Endothelial cell of umbilical vein (primary cell): ENCODE results near the gene CD82. TPM values are rescaled to one million over a fixed set of nuclear protein-coding genes. Genes with fewer than 3 reads are reported as not detected.
"Not testable (repeated sequence)": the region's sequence is repeated elsewhere in the genome, so short reads cannot be mapped to it uniquely, and the experiment has no call there.

Experiments
- BruUV-seq: library from RNA; stranded (reverse); fragments of 400-500 nt; replicated peaks from 2 replicates; lab custom pipeline; 2021; lab: Mats Ljungman, UMichigan
- CTCF ChIA-PET: fragments of 300-600, 350-600 bp; sonication (Branson Sonifier 250); formaldehyde crosslinking; loops from one replicate; lab custom pipeline; 2021; ENCODE audit warnings: antibody characterized with exemption, inconsistent platforms; lab: Charles Lee
- POLR2A ChIA-PET: fragments of 300-600, 350-600 bp; sonication (Branson Sonifier 250); formaldehyde crosslinking; loops from one replicate; lab custom pipeline; 2021; ENCODE audit warnings: antibody characterized with exemption, inconsistent platforms; lab: Charles Lee
- DNase-seq: peaks from one replicate; pipeline ENCODE4 v3.0.0-alpha.2; 2011; ENCODE audit warnings: low read depth, low spot score
- FAIRE-seq: peaks from 2 replicates; lab custom pipeline; 2011; peaks lifted over from hg19 to GRCh38; lab: Jason Lieb, UNC
- H2AFZ ChIP-seq: 2 replicates; pipeline ENCODE4 v1.6.0; 2012; ENCODE audit warnings: low read depth, low read length, control low read depth, inconsistent platforms
- H3K27ac ChIP-seq: 2 replicates; pipeline ENCODE4 v1.5.1; 2011; ENCODE audit warnings: low read depth, mild to moderate bottlenecking, control low read depth, low read length, moderate library complexity; ENCODE audit not compliant: insufficient read depth
- H3K27me3 ChIP-seq, 2 experiments: 2 replicates each; pipeline versions ENCODE4 v1.6.0 to v1.6.1; 2011; ENCODE audit warnings: low read length in 2 of 2, mixed read lengths in 1 of 2; ENCODE audit not compliant: control insufficient read depth in 2 of 2, insufficient read depth in 2 of 2
- H3K36me3 ChIP-seq, 2 experiments: 2 replicates in 1 of 2; 3 replicates in 1 of 2; pipeline ENCODE4 v1.5.1; 2011; ENCODE audit warnings: low read length in 2 of 2, mild to moderate bottlenecking in 1 of 2, moderate library complexity in 1 of 2; ENCODE audit not compliant: control insufficient read depth in 2 of 2, insufficient read depth in 2 of 2; ENCODE audit errors: extremely low read depth in 1 of 2
- H3K4me1 ChIP-seq: 3 replicates; pipeline ENCODE4 v1.5.1; 2011; ENCODE audit warnings: mild to moderate bottlenecking, low read length; ENCODE audit not compliant: control insufficient read depth, insufficient read depth; ENCODE audit errors: extremely low read depth
- H3K4me2 ChIP-seq: 2 replicates; pipeline ENCODE4 v1.6.1; 2011; ENCODE audit warnings: low read length, control low read depth, mixed read lengths; ENCODE audit not compliant: insufficient read depth
- H3K4me3 ChIP-seq, 3 experiments: fragments of 200-600 bp in 1 of 3; sonication (generic), shearing (Covaris generic) in 1 of 3; replicated peaks in 1 of 3; 2 replicates each; pipeline ENCODE4 v1.5.1; 2011 to 2016; ENCODE audit warnings: control low read depth in 3 of 3, low read length in 3 of 3, mild to moderate bottlenecking in 2 of 3, inconsistent platforms in 1 of 3, low read depth in 1 of 3, moderate library complexity in 1 of 3; ENCODE audit not compliant: insufficient read depth in 1 of 3
- H3K79me2 ChIP-seq: 2 replicates; pipeline ENCODE4 v1.6.0; 2012; ENCODE audit warnings: low read length, inconsistent platforms; ENCODE audit not compliant: control insufficient read depth, insufficient read depth
- H3K9ac ChIP-seq: replicated peaks from 2 replicates; pipeline ENCODE3; 2011; ENCODE audit warnings: low read length, control low read depth; ENCODE audit not compliant: insufficient read depth; ENCODE audit errors: extremely low read depth
- H3K9me1 ChIP-seq: replicated peaks from 3 replicates; pipeline ENCODE4 v1.6.0; 2011; ENCODE audit warnings: mild to moderate bottlenecking, low read length; ENCODE audit not compliant: control insufficient read depth, insufficient read depth; ENCODE audit errors: extremely low read depth
- H3K9me3 ChIP-seq: replicated peaks from 2 replicates; pipeline ENCODE4 v1.5.1; 2012; ENCODE audit warnings: low read length, inconsistent platforms; ENCODE audit not compliant: control insufficient read depth, insufficient read depth
- H4K20me1 ChIP-seq: replicated peaks from 2 replicates; pipeline ENCODE3; 2011; ENCODE audit warnings: mild to moderate bottlenecking, low read length; ENCODE audit not compliant: control insufficient read depth, insufficient read depth; ENCODE audit errors: extremely low read depth
- EZH2 ChIP-seq: IDR thresholded peaks from 2 replicates; pipeline ENCODE4 v1.6.1; 2012; ENCODE audit warnings: borderline replicate concordance, low read depth, mild to moderate bottlenecking, moderate library complexity, low read length, inconsistent platforms; ENCODE audit not compliant: severe bottlenecking
- FOS ChIP-seq: IDR thresholded peaks from 2 replicates; pipeline ENCODE4 v1.6.1; 2011; ENCODE audit warnings: mild to moderate bottlenecking, low read length, moderate library complexity, borderline replicate concordance; ENCODE audit not compliant: insufficient read depth
- GATA2 ChIP-seq: IDR thresholded peaks from 2 replicates; pipeline ENCODE4 v1.7.0; 2011; ENCODE audit warnings: low read depth, mild to moderate bottlenecking, moderate library complexity, mixed read lengths, low read length; ENCODE audit not compliant: insufficient read length, insufficient read depth
- MAX ChIP-seq: IDR thresholded peaks from 2 replicates; pipeline ENCODE4 v1.6.1; 2011; ENCODE audit not compliant: insufficient read depth, insufficient read length
- dilution Hi-C: fragments of 300-500 bp; cut with MboI; formaldehyde crosslinking; loops from one replicate; pipeline ENCODE4 v1.15.0; 2019; ENCODE audit warnings: low sequenced_read_pairs; ENCODE audit not compliant: extremely low pct_ligation_motif_present
- intact Hi-C: fragments of 100-400 bp; cut with micrococcal nuclease; formaldehyde crosslinking; loops from one replicate; pipeline ENCODE4 v1.10.0; 2022
- polyA plus RNA-seq, 4 experiments: library from polyadenylated mRNA; depleted of rRNA in 3 of 4; stranded (reverse) in 3 of 4; unstranded in 1 of 4; fragments of >200 nt; gene quantifications; 2 replicates each; pipeline versions ENCODE4 v1.2.1 to v1.2.3, GENCODE V29; 2011 to 2012; ENCODE audit warnings: missing spikeins in 1 of 4
- total RNA-seq: library from RNA; stranded (reverse); gene quantifications from 2 replicates; pipeline ENCODE4 v1.2.3, GENCODE V29; 2021

The CD82 gene
- total and polyA plus RNA-seq, 2 donors (not counting 3 experiments of a cell fraction or from before 2014, with no cell fraction given) = 17.9 to 25.2 TPM

- Histone ChIP-seq H3K27ac (no peak overlapping the region), H3K9me3 (no peaks in the 10 kb centered on the region), H3K9ac (no peak overlapping the region), H3K9me1 (no peaks in the 10 kb centered on the region), H3K4me3 (no peak overlapping the region), H3K27me3 (peaks cover 0 to 4% of the 10 kb centered on the region in 2 experiments), H3K4me2 (no peak overlapping the region), H4K20me1 (no peaks in the 10 kb centered on the region), H2AFZ (peak overlapping the region; percentile 64), H3K4me1 (peaks cover 4% of the 10 kb centered on the region), H3K36me3 (no peaks in the 10 kb centered on the region), H3K79me2 (no peaks in the 10 kb centered on the region)
- no TSS peak for BruUV-seq
- CTCF ChIA-PET = interaction anchor here (1.1 to 15.9 kb wide), 7 partner anchors 10 to 352 kb away, joined by 3 to 860 read pairs (median 8); no protein-coding TSS in a partner anchor
- intact Hi-C loops = loop anchor here (5.0 kb wide), 1 partner anchor 333 kb away; no protein-coding TSS in a partner anchor
- POLR2A ChIA-PET = no interaction called here
- FAIRE-seq (peak; percentile 47), DNase-seq (no peak)
- dilution Hi-C loops = no loop called here
- TF ChIP-seq EZH2 (no peak), GATA2 (no peak), MAX (no peak), FOS (no peak)
These were observed 6.1 kb upstream of the CD82 start for GRCh38 chr11:44559207-44559939.

- intact Hi-C loops = loop anchor here (5.0 kb wide), 1 partner anchor 332 kb away; no protein-coding TSS in a partner anchor
- dilution Hi-C loops, POLR2A ChIA-PET, H3K79me2 ChIP-seq, H3K9me3 ChIP-seq, H2AFZ ChIP-seq, H3K27ac ChIP-seq, H3K4me2 ChIP-seq, DNase-seq, BruUV-seq, H3K36me3 ChIP-seq, H3K4me3 ChIP-seq, H3K9ac ChIP-seq, H4K20me1 ChIP-seq, FAIRE-seq, H3K27me3 ChIP-seq, H3K9me1 ChIP-seq, H3K4me1 ChIP-seq: not testable (repeated sequence)
- CTCF ChIA-PET = interaction anchor here (1.5 to 15.9 kb wide), 6 partner anchors 9 to 351 kb away, joined by 4 to 860 read pairs (median 8); no protein-coding TSS in a partner anchor
These were observed 5.5 kb upstream of the CD82 start for GRCh38 chr11:44559940-44560300.
